Activated B cell treated with CpG ODN at 0.5 μM for 24 hours (primary cell): ENCODE results near the gene BNC2. TPM values are rescaled to one million over a fixed set of nuclear protein-coding genes. Genes with fewer than 3 reads are reported as not detected.

Source experiments
- ATAC-seq: fragments of 200-7000 bp; cut with Tn5 transposase; one replicate; pipeline ENCODE4 v1.10.0; 2021; ENCODE audit warnings: low read depth, mild to moderate bottlenecking, moderate library complexity
- CTCF ChIA-PET: fragments of 350-600 bp; sonication (Branson Sonifier 250); formaldehyde crosslinking; loops from one replicate; lab custom pipeline; 2021; ENCODE audit warnings: antibody characterized with exemption; lab: Charles Lee
- POLR2A ChIA-PET: fragments of 350-600 bp; sonication (Branson Sonifier 250); formaldehyde crosslinking; loops from one replicate; lab custom pipeline; 2021; ENCODE audit warnings: antibody characterized with exemption; lab: Charles Lee
- DNase-seq: peaks from one replicate; pipeline ENCODE4 v3.0.0; 2022
- H3K27ac Mint-ChIP-seq: one replicate; pipeline ENCODE4 v1.8.0; 2020; ENCODE audit warnings: mixed read lengths
- H3K27me3 Mint-ChIP-seq: one replicate; pipeline ENCODE4 v1.8.0; 2021; ENCODE audit warnings: mixed read lengths
- H3K36me3 Mint-ChIP-seq: one replicate; pipeline ENCODE4 v1.8.0; 2021; ENCODE audit warnings: low read depth, mixed read lengths
- H3K4me1 Mint-ChIP-seq: one replicate; pipeline ENCODE4 v1.8.0; 2021; ENCODE audit warnings: mixed read lengths
- H3K4me3 Mint-ChIP-seq: one replicate; pipeline ENCODE4 v1.8.0; 2020; ENCODE audit warnings: mild to moderate bottlenecking, mixed read lengths
- H3K9me3 Mint-ChIP-seq: one replicate; pipeline ENCODE4 v1.8.0; 2020; ENCODE audit warnings: mixed read lengths
- intact Hi-C: fragments of 100-400 bp; cut with micrococcal nuclease; formaldehyde crosslinking; loops from one replicate; pipeline ENCODE4 v1.15.1; 2024
- total RNA-seq: library from RNA; stranded (reverse); gene quantifications from 2 replicates; pipeline ENCODE4 v1.2.3, GENCODE V29; 2022
- TF ChIP-seq, protein P1 (sequence below): fragments of 200-600 bp; IDR thresholded peaks from one replicate; pipeline ENCODE4 v1.8.0; 2022; ENCODE audit warnings: antibody characterized with exemption, mild to moderate bottlenecking

Gene BNC2
- total RNA-seq, 1 donor from 2014 or later, result not detected

GRCh38 chr9:16385590-16385989, 484.9 kb downstream of the BNC2 start:
- Mint-ChIP-seq H3K9me3 (peaks cover 13% of the 10 kb centered on the region), H3K4me1 (no peaks in the 10 kb centered on the region), H3K36me3 (no peaks in the 10 kb centered on the region), H3K4me3 (no peak overlapping the region), H3K27ac (no peak overlapping the region), H3K27me3 (no peaks in the 10 kb centered on the region)
- no peak for DNase-seq
- POLR2A ChIA-PET, result no interaction called here
- TF ChIP-seq, protein P1, sequence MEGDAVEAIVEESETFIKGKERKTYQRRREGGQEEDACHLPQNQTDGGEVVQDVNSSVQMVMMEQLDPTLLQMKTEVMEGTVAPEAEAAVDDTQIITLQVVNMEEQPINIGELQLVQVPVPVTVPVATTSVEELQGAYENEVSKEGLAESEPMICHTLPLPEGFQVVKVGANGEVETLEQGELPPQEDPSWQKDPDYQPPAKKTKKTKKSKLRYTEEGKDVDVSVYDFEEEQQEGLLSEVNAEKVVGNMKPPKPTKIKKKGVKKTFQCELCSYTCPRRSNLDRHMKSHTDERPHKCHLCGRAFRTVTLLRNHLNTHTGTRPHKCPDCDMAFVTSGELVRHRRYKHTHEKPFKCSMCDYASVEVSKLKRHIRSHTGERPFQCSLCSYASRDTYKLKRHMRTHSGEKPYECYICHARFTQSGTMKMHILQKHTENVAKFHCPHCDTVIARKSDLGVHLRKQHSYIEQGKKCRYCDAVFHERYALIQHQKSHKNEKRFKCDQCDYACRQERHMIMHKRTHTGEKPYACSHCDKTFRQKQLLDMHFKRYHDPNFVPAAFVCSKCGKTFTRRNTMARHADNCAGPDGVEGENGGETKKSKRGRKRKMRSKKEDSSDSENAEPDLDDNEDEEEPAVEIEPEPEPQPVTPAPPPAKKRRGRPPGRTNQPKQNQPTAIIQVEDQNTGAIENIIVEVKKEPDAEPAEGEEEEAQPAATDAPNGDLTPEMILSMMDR, result no peak
- CTCF ChIA-PET, result no interaction called here
- intact Hi-C loops, result no loop called here
- no peak for ATAC-seq

GRCh38 chr9:16384993-16385392, 485.5 kb downstream of the BNC2 start:
- Mint-ChIP-seq H3K9me3 (peaks cover 13% of the 10 kb centered on the region), H3K4me1 (no peaks in the 10 kb centered on the region), H3K4me3 (no peak overlapping the region), H3K27ac (no peak overlapping the region), H3K36me3 (no peaks in the 10 kb centered on the region), H3K27me3 (no peaks in the 10 kb centered on the region)
- no peak for ATAC-seq
- no peak for DNase-seq
- TF ChIP-seq, protein P1, result no peak
- ChIA-PET CTCF (no interaction called here), POLR2A (no interaction called here)
- intact Hi-C loops, result no loop called here

GRCh38 chr9:16377311-16377710, 493.2 kb downstream of the BNC2 start:
- no peak for DNase-seq

DNA sequence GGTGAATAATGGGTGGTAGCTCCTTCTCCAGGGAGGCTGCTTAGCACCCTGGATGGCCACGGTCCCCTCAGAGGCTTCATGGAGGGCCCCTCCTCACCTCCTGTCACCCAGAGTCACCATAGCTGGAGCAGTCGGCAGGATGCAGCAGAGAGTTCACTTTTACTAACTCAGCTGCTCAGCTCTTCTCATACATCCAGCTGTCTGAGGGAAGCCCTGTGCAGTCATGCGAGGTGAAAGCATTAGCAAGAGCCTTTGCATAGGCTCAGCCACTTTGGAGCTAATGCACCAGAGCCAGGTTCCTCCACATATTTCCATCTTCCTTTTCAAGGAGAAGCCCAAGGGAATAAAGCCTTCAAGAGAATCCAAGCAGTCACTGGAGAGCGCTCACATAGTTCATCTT, 499.2 kb downstream of the BNC2 start:
- CTCF ChIA-PET, result no interaction called here
- H3K27ac Mint-ChIP-seq, result no peak overlapping the region
- H3K9me3 Mint-ChIP-seq, result peaks cover 5% of the 10 kb centered on the region
- intact Hi-C loops, result no loop called here
- TF ChIP-seq, protein P1, result no peak
- H3K4me1 Mint-ChIP-seq, result no peaks in the 10 kb centered on the region
- no peaks in the 10 kb centered on the region for H3K36me3 Mint-ChIP-seq
- ATAC-seq (no peak), DNase-seq (no peak)
- H3K27me3 Mint-ChIP-seq, result no peaks in the 10 kb centered on the region
- H3K4me3 Mint-ChIP-seq, result no peak overlapping the region
- POLR2A ChIA-PET, result no interaction called here

More at GRCh38 chr9:16377311-16377710, 493.2 kb downstream of the BNC2 start:
- POLR2A ChIA-PET, result no interaction called here
- H3K4me3 Mint-ChIP-seq, result no peak overlapping the region
- H3K27ac Mint-ChIP-seq, result no peak overlapping the region
- CTCF ChIA-PET, result no interaction called here
- H3K9me3 Mint-ChIP-seq, result peaks cover 8% of the 10 kb centered on the region
- TF ChIP-seq, protein P1, result no peak
- no peak for ATAC-seq
- no peaks in the 10 kb centered on the region for H3K36me3 Mint-ChIP-seq
- intact Hi-C loops, result no loop called here
- no peaks in the 10 kb centered on the region for H3K4me1 Mint-ChIP-seq
- no peaks in the 10 kb centered on the region for H3K27me3 Mint-ChIP-seq

- ChIA-PET CTCF (no interaction called here), POLR2A (no interaction called here)
- Mint-ChIP-seq H3K9me3 (peaks cover 4% of the 10 kb centered on the region), H3K4me3 (no peak overlapping the region), H3K36me3 (no peaks in the 10 kb centered on the region), H3K27me3 (no peaks in the 10 kb centered on the region), H3K27ac (no peak overlapping the region), H3K4me1 (no peaks in the 10 kb centered on the region)
- intact Hi-C loops, result no loop called here
- no peak for ATAC-seq
- no peak for DNase-seq
- TF ChIP-seq, protein P1, result no peak
Measured at GRCh38 chr9:16370647-16371046, 499.8 kb downstream of the BNC2 start.
